GM18867 (cell line): ENCODE measurements around the gene COL4A6.

Source experiments
- ATAC-seq: cut with Tn5 transposase; IDR thresholded peaks from one replicate; pipeline ENCODE4 v1.9.1; 2021; ENCODE audit warnings: mild to moderate bottlenecking, moderate library complexity; ENCODE audit not compliant: unreplicated experiment

Gene COL4A6

GRCh38 chrX:108341947-108342346 is 96.3 kb downstream of the COL4A6 start:
- ATAC-seq: no peak

- peak; percentile 75 for ATAC-seq
These were observed 105.9 kb downstream of the COL4A6 start for GRCh38 chrX:108332281-108332680.

GRCh38 chrX:108331126-108331909 is 106.9 kb downstream of the COL4A6 start:
- no peak for ATAC-seq

GRCh38 chrX:108323751-108324150 is 114.5 kb downstream of the COL4A6 start:
- ATAC-seq: no peak

- ATAC-seq: no peak
These were observed 116.0 kb downstream of the COL4A6 start for GRCh38 chrX:108322234-108322633.

- ATAC-seq: no peak
These were observed 121.8 kb downstream of the COL4A6 start for GRCh38 chrX:108316456-108316855.

- ATAC-seq: no peak
These were observed 124.6 kb downstream of the COL4A6 start for GRCh38 chrX:108313669-108314068.

- ATAC-seq: no peak
These were observed 125.3 kb downstream of the COL4A6 start for GRCh38 chrX:108312957-108313356.

GRCh38 chrX:108312011-108312410 is 126.2 kb downstream of the COL4A6 start:
- ATAC-seq: no peak

- ATAC-seq: no peak
These were observed 127.7 kb downstream of the COL4A6 start for GRCh38 chrX:108310506-108310905.

- no peak for ATAC-seq
These were observed 129.1 kb downstream of the COL4A6 start for GRCh38 chrX:108309144-108309543.

GRCh38 chrX:108307132-108308085 is 130.8 kb downstream of the COL4A6 start:
- no peak for ATAC-seq

GRCh38 chrX:108306086-108306485 is 132.1 kb downstream of the COL4A6 start:
- ATAC-seq: no peak

- no peak for ATAC-seq
These were observed 133.5 kb downstream of the COL4A6 start for GRCh38 chrX:108304757-108305156.

GRCh38 chrX:108304210-108304609 is 134.0 kb downstream of the COL4A6 start:
- no peak for ATAC-seq

- no peak for ATAC-seq
These were observed 134.5 kb downstream of the COL4A6 start for GRCh38 chrX:108303682-108304081.

- ATAC-seq: no peak
These were observed 138.5 kb downstream of the COL4A6 start for GRCh38 chrX:108299704-108300103.

GRCh38 chrX:108299101-108299591 is 139.1 kb downstream of the COL4A6 start:
- ATAC-seq: peak; percentile 66

- ATAC-seq: no peak
These were observed 140.0 kb downstream of the COL4A6 start for GRCh38 chrX:108298165-108298602.

GRCh38 chrX:108297290-108297689 is 140.9 kb downstream of the COL4A6 start:
- ATAC-seq: no peak

- no peak for ATAC-seq
These were observed 146.2 kb downstream of the COL4A6 start for GRCh38 chrX:108292053-108292452.

- ATAC-seq: no peak
These were observed 152.3 kb downstream of the COL4A6 start for GRCh38 chrX:108285918-108286317.
